Right lobe of liver (tissue), 4 donors: Measurements from ENCODE around the gene MINAR1.

Source experiments
- POLR2A ChIP-seq: fragments of 450-650 bp; IDR thresholded peaks from one replicate; pipeline ENCODE4 v1.6.1; 2017; ENCODE audit warnings: antibody characterized with exemption, mild to moderate bottlenecking
- TF ChIP-seq, protein P1 (sequence below), 4 donors: fragments of 200-600 bp in 3 of 4; fragments of 450-650 bp in 1 of 4; IDR thresholded peaks; one replicate each; pipeline versions ENCODE4 v1.5.1 to v1.8.0; 2016 to 2022; ENCODE audit warnings: antibody characterized with exemption in 4 of 4, mild to moderate bottlenecking in 2 of 4
- donor health status: DM: no; HTN: no; CAD: no.
- donor health status: DM: no; HTN: no; CAD: no.
- donor health status: DM: no; HTN: yes; CAD: no.

DNA sequence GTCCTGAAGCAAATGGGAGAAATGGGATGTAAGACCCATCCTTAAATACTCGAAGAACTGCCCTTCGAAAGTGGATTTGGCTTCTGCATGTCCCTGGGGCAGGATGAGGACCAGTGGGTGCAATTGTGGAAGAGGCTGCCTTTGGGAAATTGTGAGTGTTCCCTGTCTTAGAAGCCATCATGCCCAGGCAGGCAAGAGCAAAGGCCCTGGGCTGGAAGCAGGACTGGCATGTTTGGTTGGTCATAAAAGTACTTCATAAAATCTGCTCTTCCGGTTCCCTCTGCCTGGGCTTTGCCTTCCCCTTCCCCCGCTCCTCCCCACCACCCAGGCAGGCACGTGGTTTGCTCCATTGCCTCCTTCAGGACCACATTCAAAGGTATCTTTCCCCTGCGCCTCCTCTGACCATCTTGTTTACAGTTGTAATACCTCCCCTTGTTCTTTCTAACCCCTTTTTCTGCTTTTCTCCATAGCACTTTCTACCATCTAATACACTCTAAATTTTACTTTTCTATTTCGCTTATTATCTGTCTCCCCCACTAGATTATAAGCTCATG is 8.3 kb downstream of the MINAR1 start:
- TF ChIP-seq POLR2A = no peak
- TF ChIP-seq, protein P1, sequence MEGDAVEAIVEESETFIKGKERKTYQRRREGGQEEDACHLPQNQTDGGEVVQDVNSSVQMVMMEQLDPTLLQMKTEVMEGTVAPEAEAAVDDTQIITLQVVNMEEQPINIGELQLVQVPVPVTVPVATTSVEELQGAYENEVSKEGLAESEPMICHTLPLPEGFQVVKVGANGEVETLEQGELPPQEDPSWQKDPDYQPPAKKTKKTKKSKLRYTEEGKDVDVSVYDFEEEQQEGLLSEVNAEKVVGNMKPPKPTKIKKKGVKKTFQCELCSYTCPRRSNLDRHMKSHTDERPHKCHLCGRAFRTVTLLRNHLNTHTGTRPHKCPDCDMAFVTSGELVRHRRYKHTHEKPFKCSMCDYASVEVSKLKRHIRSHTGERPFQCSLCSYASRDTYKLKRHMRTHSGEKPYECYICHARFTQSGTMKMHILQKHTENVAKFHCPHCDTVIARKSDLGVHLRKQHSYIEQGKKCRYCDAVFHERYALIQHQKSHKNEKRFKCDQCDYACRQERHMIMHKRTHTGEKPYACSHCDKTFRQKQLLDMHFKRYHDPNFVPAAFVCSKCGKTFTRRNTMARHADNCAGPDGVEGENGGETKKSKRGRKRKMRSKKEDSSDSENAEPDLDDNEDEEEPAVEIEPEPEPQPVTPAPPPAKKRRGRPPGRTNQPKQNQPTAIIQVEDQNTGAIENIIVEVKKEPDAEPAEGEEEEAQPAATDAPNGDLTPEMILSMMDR (IDR thresholded peaks at IDR 0.05) = no peak
